Spleen (tissue), 7 donors: ENCODE data around the gene HECTD3.

Experiments
- POLR2A ChIP-seq, 3 donors: fragments of 450-650 bp; IDR thresholded peaks; one replicate each; pipeline ENCODE4 v1.5.1; 2017; ENCODE audit warnings: antibody characterized with exemption in 3 of 3, mild to moderate bottlenecking in 1 of 3
- POLR2AphosphoS5 ChIP-seq, 3 donors: sonication (generic); formaldehyde crosslinking; IDR thresholded peaks; one replicate each; pipeline ENCODE4 v1.5.1; 2017; ENCODE audit warnings: antibody characterized with exemption in 3 of 3
- TF ChIP-seq, protein P1 (sequence below), 11 experiments: fragments of 200-600 bp in 7 of 11; fragments of 450-650 bp in 4 of 11; sonication (generic) in 4 of 11; IDR thresholded peaks in 8 of 11; conservative IDR thresholded peaks in 3 of 11; 1 replicate in 7 of 11; 2 replicates in 4 of 11; pipeline versions ENCODE4 v1.4.0 to v1.8.0; 2016 to 2021; ENCODE audit warnings: antibody characterized with exemption in 11 of 11, inconsistent platforms in 4 of 11, mild to moderate bottlenecking in 1 of 11
- donor health status: DM: no; HTN: no; CAD: no; lungs with moderate emphysema.
- donor health status: DM: no; HTN: no; CAD: no.
- donor health status: DM: no; HTN: no; CAD: no.

DNA sequence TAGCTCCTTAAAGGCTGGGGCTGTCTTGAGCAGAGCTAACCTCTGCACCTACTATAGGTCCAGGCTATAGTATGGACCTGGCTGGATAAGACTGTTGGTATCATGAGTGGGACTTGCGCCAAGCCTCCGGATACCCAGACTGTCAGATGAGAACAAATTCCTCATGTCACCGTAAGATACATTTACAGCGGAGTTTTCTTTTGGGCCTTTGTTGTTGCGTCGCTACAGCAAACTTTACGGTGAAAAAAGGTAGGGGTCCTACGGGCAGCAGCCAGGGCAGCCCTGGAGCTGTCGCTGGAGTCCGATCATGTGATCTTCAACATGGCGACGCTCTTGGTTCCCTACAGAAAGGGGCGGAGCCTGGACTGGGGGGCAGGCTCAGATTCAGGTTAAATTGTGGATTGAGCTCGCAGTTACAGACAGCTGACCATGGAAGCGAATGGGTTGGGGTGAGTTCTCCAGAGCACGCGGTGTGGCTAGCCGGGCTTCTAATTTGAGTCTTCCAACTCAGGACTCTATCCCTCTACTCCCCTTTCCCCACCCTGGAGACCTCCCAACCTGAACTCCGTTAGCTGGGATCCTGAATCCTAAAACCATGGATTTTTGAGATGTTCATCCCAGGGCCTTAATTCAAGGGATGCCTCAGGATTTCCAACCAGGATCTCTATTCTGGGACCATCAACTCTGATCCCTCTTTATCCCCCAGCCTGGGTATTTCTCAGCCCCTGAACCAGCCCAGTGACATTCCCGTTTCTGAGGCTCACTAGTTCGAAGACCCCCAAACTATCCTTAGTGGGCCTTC lies 914 bp upstream of the HECTD3 start, which contains the start of gene UROD:
- no peak for TF ChIP-seq POLR2A (IDR thresholded peaks at IDR 0.05)
- TF ChIP-seq, protein P1, sequence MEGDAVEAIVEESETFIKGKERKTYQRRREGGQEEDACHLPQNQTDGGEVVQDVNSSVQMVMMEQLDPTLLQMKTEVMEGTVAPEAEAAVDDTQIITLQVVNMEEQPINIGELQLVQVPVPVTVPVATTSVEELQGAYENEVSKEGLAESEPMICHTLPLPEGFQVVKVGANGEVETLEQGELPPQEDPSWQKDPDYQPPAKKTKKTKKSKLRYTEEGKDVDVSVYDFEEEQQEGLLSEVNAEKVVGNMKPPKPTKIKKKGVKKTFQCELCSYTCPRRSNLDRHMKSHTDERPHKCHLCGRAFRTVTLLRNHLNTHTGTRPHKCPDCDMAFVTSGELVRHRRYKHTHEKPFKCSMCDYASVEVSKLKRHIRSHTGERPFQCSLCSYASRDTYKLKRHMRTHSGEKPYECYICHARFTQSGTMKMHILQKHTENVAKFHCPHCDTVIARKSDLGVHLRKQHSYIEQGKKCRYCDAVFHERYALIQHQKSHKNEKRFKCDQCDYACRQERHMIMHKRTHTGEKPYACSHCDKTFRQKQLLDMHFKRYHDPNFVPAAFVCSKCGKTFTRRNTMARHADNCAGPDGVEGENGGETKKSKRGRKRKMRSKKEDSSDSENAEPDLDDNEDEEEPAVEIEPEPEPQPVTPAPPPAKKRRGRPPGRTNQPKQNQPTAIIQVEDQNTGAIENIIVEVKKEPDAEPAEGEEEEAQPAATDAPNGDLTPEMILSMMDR (IDR thresholded peaks at IDR 0.05 in 8 of 11, conservative IDR thresholded peaks at IDR 0.05 in 3 of 11) = peak in 3 of 11 experiments; percentile 9 to 46 (median 28)
- TF ChIP-seq POLR2AphosphoS5 (IDR thresholded peaks at IDR 0.05) = peak; percentile 42 to 84 (median 83)
